Colon (tissue), 2 donors: ENCODE measurements around the gene EPB41L5.
"Not testable (repeated sequence)": the region's sequence is repeated elsewhere in the genome, so short reads cannot be mapped to it uniquely, and the experiment has no call there.

Experiments
- FAIRE-seq: peaks from 2 replicates; lab custom pipeline; 2012; peaks lifted over from hg19 to GRCh38; lab: Jason Lieb, UNC
- donor health status: control.
- donor health status: control.

The EPB41L5 gene

DNA sequence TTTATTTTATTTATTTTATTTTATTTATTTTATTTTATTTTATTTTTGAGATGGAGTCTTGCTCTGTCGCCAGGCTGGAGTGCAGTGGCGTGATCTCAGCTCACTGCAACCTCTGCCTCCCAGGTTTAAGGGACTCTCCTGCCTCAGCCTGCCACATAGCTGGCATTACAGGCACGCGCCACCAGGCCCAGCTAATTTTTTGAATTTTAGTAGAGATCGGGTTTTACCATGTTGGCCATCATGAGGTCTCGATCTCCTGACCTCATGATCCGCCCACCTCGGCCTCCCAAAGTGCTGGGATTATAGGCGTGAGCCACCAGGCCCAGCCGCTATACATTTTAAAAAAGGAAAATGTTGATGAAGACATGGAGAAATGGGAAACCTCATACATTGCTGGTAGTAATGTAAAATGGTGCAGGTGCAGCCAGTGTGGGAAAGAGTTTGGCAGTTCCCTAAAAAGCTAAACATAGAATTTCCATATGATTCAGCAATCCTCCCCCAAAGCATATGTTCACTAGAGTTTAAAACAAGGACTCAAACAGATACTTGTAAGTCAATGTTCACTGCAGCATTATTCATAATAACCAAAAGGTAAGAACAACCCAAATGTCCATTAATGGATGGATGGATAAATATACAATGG is 187.1 kb downstream of the EPB41L5 start:
- not testable (repeated sequence) for FAIRE-seq

DNA sequence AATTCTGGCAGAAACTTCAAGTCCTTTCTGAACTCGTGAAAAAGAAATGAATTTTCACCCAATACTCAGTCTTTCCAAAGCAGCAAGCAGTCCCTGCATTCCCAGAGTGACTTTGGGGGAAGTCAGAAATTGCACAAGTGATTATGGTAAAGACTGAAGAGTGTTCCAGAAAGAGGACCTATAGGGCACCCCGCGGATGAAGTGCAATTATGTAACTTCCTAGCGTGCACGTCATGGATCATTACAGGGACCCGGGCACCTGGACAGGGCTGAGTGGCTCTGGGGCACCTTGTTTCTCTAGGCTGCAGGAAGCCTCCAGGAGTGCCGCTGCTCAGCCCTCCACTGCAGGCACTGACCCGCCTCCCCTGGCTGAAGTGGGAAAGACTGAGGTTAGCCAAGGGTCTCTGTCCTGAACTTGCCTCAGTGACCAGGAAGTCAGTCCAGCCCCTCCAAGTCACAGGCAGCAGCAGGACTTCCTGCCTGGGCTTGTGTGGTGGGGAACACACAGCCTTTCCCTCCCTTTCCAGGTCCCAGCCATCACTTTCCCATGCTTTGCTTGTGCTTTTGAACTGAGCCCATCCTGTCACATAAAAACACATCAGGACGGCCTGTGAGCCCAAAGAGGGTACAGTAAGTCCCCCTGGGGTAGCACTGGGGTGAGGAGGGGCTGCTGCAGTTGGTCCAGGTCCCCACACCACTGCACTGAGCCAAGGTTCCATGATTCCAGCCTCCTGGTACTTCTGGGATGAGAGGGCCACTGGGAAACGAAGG is 190.6 kb downstream of the EPB41L5 start:
- FAIRE-seq = no peak

DNA sequence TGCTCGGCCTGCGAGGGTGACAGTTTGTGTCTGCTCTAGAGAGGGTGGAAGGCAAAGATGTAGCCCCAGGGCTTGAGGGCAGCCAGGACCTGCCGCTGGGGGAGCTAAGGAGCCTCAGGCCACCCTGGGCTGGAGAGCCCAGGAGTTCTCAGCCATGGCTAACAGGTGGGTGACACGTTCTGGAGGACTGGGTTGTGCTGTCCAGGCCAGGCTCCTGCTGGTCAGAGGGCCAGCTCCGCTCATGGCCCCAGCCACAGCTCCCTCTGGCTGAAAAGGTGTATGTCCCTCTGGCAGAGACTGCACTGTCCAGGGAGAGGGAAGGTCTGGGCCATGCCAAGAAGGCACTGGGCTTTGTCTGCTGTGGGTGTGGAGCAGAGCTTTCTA is 191.1 kb downstream of the EPB41L5 start:
- FAIRE-seq = no peak

DNA sequence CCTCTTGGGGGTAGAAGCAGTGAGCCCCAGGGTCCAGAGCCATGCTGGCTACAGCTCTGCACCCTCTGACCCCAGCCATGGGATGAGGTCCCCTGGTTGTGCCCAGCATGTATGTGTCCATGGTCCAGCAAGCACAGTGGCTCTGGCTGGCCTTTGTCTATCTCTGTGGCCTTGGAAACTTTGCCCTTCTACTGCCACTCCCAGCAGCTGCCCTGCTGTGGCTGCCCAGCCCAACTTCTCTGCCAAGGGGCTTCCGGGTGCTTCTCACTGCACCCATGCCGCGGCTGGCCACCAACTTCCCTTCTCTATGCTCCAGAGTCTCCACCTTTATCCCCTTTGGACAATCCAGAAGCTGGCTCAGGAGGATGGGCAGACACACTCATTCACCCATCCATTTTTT is 191.5 kb downstream of the EPB41L5 start:
- no peak for FAIRE-seq

DNA sequence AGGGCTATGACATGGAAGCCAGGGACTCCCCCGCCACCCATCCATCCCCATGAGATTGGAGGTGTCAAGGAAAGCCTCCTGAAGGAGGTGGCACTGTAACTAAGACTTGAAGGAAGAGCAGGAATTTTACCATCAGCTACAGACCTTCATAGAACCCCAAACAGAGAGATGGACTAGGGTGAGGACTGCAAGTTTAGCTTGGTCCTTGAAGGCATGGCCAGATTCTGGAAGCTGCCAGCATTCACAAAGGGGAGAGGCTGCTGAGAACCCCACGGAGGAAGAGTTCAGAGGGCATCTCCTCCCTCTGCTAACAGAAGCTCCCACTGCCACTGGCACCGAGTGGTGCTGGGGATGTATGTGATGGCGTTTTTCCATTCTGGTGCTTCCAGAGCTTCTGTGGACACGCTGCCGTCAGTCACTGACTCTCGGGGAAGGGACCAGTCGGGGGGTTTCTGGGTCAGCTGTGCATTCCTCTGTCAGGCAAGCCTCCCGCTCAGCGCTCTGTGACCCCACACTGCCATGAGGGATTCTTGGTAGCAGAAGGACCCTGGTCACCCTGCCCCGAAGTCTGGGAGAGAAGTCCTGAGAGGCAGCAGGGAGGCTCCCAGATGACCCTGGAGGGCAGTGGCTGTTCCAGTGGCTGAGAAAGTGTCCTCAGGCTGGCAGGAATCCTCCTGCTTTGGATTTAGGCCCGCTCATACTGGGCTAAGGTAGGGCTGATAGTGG is 192.2 kb downstream of the EPB41L5 start:
- FAIRE-seq = no peak

DNA sequence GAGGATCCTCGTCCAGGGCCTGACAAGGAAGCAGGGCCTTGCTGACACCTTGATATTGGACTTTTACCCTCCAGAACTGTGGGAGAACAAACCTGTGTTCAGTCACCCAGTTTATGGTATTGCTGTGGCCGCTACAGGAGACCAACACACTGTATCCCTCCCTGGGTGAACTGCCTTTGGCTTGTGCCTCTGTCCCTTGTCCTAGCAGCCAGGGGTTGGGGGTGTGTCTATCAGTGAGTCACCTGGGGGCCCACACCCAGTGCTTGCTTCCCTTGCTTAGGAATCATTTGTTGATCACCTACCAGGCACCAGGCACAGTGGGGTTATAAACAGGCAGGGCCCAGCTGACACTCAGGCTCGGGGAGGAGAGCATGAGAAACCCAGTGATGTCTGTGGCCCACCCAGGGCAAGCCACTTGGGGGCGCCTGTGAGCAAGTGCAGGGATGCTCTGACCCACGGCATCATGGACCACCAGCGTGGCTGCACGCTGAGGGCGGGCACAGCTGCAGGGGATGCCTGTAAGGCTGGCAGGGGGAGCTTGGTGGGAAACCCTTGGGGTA is 193.2 kb downstream of the EPB41L5 start:
- no peak for FAIRE-seq

DNA sequence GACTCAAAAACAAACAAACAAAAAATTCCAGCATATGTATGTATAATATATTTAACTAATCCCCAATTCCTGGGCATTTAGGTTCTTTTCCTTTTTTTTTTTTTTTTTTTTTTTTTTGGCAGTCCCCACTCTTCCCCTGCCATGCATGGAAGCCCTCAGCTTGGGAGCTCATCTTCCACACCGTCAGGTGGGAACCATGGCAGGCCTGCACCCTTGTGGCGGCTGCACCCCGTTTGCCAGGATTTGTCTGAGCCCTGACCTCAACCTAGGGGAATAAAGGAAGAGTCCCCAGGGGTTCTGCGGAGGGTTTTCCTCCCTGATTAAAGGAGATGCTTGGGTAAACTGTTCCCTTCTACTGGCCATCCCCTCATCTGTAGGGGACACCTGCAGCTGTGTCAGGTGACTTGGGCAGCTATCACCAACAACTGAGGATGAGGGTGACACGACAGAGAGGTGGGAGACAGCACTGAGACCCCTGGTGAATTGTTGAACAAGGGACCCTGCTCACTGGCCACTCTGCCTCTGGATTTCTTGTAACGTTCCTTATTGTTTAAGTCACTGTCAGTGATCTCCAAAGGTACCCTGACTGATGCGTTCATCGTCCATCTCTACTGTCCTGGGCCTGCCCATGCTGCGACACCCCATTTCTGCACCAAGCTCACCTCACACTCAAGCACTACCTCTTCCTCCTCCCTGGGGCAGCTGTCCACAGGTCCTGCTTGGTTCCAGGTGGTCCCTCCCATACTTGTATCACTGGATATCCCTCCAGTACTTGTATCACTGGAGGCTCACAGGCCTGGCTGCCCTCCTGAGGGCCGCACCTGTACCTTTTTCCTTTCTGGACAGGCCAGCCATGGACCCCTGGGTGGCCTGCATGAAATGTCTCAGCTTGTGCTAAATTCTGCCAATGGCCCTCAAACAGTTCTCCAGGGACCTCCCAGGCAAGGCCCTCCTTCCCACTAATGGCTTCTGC is 195.8 kb downstream of the EPB41L5 start:
- FAIRE-seq = no peak

DNA sequence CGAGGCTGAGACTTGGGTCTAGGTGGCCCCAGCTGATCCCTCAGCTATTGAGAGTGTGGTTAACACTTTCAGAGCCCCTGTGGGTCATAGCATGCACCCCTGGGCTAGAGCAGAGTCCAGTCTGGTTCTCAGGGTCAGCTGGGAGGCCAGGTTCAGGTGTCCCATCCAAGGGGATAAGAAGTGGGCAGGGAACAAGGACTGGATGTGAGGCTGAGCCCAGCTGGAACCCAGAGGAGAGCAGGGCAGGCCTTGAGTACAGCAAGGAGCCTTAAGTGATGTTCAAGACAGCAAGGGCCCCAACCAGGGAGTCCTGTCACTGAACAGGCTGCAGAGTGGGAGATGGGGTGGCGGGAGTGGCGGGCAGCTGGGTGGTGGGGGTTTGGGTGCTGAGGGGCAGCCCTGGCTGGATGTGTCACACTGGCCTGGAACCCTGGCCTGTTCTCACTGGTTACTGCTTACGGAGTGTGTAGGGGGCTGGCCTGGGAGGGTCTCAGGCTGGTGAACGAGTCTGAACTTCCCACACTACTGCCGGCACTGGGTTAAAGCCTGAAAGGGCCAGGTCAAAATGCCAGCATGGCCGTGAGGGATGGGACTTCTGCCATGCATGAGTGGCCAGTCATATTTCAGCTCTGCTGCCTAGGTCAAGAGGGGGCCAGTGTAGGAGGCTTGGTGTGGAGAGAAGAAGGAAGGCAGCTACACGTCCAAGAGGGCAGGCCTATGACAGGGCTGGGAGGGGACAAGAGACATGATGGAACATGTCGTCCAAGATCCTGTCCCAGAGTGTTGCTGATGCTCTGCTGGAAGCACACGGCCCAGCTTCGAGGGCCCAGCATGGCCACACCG is 196.8 kb downstream of the EPB41L5 start:
- FAIRE-seq = no peak

DNA sequence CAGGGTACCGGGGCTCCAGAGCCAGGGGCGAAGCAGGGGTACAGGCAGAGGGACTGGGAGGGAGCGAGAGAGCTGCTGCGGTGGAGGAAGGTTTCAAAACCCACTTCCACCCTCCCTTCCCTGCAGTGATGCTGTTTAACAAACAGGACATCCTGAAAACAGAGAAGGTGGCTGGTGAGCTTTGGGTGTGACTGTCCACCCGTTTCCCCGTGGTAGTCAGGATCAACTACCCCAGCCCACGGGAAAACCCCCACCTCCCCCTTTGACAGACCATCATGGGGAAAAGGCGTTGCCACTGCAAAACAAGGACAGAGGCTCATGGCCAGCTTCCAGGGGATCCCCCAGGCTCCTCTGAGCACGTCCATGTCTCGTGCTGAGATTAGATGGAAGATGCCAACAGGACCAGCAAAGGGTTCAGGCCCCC is 197.4 kb downstream of the EPB41L5 start:
- FAIRE-seq = no peak

DNA sequence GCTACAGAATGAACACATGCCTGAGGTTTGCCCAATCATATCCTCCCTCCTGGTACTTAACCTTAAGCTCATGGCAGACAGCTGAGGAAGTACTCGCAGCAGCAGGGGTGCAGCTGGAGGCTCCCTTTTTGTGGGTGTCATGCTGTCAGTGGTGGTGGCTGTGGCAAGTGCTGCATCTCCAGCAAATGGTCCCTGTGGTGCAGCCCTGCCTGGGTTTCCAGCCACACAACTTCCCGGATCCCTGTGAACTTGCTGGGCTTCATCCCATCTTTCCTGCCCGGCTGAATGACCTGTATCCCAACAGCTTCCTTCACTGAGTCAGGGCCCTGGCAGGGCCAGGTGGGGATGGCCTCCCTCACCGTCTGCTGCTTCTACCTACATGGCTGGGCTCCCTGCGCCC is 205.3 kb downstream of the EPB41L5 start:
- FAIRE-seq = no peak

DNA sequence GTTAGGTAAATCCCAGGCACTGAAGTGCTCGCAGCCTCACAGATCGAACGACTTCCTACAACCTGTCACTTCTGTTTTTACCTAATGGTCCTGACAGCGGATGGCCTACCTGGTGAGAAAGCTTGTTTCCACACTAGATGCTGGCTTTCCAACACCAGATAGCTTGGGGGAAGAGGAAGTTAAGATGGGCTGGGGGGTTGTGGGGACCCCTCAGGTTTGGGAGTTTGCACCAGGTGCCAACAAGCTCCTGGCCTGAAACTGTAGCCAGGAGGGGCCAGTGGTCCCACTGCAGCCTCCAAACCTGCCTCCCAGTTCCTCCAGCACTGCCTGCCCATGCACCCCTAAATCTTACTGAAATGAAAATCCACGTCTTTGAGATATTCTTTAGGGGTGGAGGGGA is 206.4 kb downstream of the EPB41L5 start:
- FAIRE-seq = no peak

DNA sequence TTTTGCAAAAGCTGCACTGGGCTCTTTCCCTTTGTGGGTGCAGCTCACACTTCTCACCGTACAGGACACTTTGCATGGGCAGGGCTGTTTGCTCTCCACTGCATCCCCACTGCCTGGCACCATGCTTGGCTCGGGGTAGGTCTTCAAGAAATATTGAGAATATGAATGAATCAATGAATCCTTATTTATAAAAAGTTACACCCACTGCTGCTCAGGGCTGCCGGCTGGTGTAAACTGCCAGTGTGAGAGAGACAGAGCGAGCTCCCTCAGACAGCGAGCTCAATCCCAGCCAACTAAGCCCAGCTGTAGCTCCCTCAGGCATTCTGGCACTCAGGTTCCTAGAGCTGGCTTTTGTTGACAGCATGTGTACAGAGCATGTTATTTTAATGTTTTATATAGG is 206.9 kb downstream of the EPB41L5 start:
- FAIRE-seq = no peak

DNA sequence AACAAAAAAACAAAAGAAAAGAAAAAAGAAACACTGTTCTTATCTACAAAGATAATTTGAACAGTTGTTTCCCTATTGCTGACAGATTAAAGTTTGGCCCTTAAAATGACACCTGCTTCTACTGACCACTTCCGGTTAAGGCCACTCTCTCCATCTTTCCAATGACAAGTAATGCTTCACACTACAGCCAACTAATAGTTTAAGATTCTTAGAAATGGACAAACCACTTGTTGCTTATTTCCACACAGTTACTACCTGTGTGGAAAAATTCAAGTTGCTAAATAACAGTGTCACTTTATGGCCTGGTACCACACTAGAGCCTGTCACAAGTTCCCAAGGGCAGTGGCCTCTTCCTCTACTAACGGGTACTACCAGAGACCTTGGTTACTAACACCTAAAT is 207.9 kb downstream of the EPB41L5 start:
- FAIRE-seq = no peak

DNA sequence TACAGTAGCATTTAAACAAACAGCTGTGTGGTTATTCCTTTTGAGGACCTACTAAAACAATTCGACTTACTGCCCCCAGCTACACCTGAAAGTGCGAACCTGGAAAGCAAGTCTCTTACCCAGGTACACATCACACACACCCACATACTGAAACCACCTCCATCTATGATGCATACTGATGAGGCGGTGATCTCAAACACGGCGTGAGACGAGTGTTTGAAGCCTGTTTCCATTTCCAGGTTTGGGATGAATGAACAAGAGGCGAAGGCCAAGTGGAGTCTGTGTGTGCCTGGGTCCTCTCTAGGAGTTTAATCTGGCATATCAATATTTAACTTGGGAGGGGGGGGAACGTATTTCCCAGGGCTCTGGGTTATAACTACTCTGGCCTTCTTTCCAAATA is 208.7 kb downstream of the EPB41L5 start:
- FAIRE-seq = no peak

DNA sequence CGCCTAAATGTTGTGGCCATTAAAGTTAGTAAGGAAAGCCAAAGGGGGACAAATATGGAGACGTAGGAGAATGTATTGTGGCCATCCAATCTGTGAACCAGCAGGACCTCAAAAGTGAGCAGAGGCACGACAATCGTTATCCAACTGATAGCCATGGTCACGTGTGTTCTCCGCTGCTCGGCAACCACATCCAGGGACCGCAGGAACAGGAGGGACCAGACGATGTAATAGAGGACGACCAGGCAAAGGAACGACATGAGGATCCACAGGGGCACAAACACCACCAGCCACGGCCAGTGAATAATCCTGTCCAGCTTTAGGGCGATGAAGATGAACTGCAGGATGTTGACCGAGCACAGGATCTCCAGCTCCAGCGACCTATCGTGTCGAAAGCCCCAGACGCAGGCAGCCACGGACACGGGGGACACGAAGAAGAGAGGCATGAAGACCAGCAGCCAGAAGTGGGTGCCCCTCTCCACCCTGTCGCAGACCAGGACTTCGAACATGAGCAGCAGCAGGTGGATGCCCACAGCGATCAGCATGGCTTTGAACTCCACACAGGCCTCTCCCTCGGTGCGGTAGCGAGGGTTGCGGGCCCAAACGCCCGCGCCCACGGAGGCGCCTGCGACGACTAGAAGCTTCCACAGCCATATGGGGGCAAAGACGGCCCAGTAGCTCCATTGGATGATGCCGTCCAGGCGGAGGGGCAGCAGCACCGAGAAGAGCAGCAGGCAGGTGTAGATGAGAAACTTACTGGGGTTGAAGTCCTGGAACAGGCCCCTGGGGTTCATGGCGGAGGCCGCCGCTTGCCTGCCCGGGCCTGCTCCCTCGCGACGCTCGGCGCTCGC is 209.5 kb downstream of the EPB41L5 start:
- FAIRE-seq = no peak

DNA sequence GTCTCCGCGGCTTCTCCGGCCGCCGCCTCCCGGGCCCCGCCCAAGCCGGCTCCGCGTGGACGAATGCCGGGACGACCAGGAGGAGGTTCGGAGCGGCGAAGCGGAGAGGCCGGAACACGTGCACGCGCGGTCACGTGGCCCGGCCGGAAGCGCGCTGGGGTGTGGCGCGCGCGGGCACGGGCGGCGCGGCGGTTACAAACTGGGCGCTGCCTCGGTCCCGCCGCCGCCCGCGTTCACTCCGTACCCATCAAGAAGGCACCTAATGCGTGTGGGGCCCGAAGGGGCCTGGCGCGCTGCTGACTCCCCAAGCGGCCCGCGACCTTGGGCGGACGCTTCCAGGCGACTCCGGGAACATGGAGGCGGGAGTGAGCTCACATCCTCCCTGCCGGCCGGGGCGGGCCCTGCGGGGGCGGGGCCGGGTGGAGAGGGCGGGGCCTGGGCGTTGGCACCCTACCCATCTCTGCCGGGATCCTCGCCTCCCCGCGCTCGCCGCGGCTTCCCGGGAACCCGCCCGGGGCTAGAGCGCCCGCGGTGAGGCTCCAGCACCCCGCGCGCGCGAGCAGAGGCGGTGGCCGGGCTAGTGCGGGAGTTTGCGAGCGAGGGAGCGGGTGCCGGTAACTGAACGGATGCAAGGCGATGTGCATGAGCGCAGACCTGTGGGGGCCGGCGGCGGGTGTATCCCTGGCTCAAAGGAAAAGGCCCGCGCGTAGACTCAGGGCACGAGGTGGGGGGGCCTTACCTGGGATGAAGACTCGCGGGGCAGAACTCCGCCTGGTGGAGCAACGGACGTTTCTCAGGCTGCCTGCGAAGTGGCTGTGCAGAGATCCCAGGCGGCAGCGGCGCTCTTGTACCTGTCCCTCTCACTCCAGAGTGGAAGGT is 210.4 kb downstream of the EPB41L5 start, which contains the start of gene TMEM185B:
TMEM185B (minus strand) TSS at position 367 of the 879 bp plus-strand sequence. CDS start 424 bp downstream, outside the sequence.
- no peak for FAIRE-seq

DNA sequence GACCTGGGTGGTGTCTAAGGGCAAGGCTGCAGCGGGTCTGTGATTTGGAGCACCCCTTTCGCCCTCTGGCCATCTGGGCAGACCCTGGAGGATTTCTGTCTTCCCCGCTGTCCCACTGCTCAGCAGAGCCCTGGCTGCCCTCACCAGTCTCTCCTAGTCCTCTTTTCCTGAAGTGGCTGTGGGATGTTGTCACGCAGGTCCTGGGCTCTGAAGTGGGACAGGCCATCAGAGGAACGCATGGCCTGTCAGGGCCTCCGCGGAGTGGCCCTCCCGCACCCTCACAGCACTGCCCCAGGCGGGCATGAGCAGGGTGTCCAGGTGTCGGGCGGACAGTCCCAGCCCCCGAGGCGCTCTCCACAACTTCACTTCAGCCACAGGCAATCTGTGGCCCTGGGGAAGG is 211.4 kb downstream of the EPB41L5 start:
- no peak for FAIRE-seq

DNA sequence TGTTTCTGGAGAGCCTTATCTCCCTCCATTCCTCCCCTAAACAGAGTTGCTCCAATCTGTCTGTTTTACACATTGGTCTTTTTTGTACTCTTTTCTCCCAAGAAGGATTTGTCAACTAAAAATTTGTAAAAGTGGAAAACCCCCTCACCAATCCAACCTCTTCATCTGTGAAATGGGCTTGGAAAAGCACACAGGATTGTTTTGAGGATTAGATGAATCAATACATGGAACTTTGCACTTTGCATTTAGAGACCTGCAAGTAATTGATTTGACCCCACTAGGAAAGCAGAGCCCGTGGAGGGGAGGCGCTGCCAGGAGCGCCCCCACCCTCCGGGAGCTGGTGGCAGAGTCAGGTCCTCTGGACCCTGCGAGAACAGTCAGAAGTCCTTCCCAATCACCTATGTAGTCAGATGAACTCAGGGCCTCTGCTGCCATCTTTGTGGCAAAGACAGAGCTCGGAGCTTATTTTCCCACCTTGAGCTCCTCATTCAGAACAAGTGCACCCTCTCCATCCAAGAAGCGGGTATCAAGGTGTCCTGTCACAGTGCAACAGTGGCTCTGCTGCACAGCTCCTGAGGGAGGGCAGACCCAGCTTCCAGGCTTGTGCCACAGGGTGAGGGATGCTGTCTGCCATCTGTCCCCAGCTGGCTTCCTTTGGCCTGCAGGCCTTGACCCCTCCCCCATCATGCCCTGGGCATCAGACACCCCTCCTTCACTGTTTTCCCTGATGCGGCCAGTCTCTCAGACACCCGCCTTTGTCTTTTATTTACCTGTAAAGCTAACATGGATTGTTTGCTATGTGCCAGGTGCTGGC is 212.1 kb downstream of the EPB41L5 start:
- FAIRE-seq = no peak
